Fibroblast of skin of scalp (primary cell): ENCODE data around the gene SPESP1.

Experiments used
- DNase-seq: peaks from one replicate; pipeline ENCODE4 v3.0.0-alpha.2; 2013

Gene SPESP1

DNA sequence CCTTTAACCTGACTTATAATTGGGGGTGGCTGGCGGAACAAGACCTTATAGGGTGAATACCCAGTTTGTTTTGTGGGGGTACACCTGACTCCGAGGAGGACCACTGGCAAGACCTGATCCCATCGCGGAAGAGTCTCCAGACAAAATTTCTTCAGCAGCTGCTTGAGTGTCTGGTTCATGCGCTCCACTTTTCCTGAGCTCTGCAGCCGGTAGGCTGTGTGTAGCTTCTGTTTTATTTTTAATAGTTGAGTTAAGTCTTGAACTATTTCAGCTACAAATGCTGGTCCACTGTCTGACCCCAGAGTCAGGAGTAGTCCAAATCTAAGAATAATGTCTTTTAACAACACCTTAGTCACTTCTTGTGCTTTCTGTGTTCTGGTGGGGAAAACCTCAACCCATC, 63.0 kb downstream of the SPESP1 start:
- no peak for DNase-seq

GRCh38 chr15:68994149-68994548, 63.8 kb downstream of the SPESP1 start:
- peak; percentile 52 for DNase-seq

GRCh38 chr15:68994981-68995761, 64.8 kb downstream of the SPESP1 start:
- no peak for DNase-seq
